Activated naive CD8-positive, alpha-beta T cell treated with anti-CD3 and anti-CD28 coated beads, Interleukin-2, amount 50 U/mL, for 16 hours (primary cell): ENCODE data around the gene TPR.
"Not testable (repeated sequence)": the region's sequence is repeated elsewhere in the genome, so short reads cannot be mapped to it uniquely, and the experiment has no call there.

Experiments
- DNase-seq: peaks from one replicate; pipeline ENCODE4 v3.0.0-alpha.2; 2020; ENCODE audit warnings: low read depth, low spot score

TPR gene

DNA sequence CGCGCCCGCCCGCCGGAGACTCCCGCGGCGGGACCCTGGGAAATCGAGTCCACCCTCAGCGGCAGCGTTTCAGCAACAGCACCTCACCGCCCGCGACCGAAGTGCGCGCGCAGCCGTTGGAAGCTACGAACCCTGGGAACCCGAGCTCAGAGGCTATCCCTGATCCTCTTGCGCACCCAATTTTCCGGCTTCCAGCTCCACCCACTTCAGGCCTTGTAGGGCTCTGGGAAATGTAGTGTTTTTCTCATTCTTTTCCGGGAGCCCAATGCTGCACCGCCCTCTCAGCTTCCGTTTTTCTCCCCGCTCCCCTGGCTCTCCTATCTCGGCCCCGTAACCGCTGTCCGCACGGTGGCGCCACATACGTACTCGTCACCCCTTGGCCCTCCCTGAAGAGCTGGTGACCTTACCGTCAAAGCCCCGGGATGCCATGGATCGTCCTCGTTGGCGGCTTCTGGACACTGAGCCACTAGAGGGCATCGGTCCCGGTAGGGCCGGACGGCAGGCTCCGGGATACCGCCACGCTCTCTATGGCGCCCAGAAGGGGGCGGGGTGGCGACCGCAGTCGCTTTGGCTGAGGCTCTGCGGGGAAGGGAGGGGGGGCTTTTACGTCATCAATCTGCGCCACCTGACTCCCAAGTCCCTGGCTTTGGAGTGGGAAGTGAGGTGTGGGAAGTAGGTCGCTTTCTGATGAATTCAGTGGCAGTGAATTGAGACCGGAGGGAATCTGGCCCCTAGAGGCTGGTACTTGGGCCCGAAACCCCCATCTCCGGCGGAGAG, at the start of gene TPR, which contains the start of gene ODR4:
Gene TPR, minus strand, starts transcription at position 102 of the 777 bp plus-strand sequence. CDS start 225 bp downstream, outside the sequence.
Gene ODR4, plus strand, starts transcription at position 687 of the 777 bp plus-strand sequence. CDS start 3,948 bp downstream, outside the sequence.
- peak; percentile 91 for DNase-seq

DNA sequence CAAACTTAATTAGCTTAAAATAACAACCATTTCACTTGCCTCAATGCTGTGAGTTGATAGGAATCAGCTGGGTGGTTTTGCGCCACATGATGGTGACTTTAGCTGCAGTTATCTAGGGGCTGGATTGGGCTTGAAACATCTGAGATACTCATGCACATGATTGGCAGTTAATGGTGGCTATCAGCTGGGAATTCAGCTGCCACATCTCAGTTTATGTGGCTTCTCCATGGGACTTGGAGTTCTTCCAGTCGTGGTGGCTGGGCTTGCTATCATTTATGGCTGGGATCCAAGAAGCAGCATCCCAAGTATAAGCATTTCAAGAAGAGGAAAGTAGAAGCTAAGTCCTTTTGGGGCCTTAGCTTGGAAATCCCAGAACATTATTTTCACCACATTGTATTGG, 49.5 kb upstream of the TPR start:
- no peak for DNase-seq

DNA sequence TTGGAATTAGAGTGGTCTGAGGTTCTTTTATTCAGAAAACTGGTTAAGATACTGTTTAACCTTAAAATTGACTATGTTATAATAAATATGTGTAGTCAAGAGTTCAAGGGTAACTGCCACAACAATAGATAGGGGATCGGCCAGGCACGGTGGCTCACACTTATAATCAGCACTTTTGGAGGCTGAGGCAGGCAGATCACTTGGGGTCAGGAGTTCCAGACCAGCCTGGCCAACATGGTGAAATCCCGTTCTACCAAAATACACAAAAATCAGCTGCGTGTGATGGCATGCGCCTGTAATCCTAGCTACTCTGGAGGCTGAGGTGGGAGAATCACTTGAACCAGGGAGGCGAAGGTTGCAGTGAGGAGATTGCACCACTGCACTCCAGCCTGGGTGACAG, 46.4 kb upstream of the TPR start:
- no peak for DNase-seq

DNA sequence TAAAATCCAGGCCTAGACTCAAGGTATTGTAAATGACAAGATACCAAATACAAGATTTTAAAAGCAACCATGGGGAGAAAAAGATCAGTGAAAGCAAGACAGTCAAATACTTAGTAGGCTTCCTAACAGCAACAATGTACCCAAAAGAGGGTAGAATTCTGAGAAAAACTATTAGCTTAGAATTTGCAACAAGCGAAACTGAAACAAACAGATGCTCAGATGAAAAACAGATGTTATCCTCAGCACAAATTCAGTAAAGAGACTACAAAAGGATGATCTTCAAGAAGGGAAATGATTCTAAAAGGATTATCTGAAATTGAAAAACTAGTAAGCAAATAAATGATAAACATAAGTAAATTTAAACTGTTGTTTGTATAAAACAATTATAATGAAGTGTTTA, 45.9 kb upstream of the TPR start:
- DNase-seq: no peak

DNA sequence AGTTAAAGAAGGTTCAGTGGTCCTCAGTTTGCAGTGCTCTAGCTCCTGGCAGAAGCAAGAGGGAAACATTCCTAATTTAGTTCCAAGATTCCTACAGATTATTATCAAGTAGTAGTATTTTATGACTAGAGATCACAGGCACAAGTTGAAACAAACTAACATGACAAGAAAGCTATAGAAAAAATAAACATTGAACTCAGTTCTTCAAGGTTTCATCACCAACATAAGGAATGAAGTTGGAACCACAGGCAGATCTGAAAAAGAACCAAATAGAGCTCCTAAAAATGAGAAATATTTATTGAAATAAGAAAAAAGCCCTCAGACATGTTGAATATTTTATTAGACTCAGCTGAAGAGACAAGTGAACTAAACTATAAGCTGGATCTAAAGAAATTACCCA, 45.3 kb upstream of the TPR start:
- no peak for DNase-seq

DNA sequence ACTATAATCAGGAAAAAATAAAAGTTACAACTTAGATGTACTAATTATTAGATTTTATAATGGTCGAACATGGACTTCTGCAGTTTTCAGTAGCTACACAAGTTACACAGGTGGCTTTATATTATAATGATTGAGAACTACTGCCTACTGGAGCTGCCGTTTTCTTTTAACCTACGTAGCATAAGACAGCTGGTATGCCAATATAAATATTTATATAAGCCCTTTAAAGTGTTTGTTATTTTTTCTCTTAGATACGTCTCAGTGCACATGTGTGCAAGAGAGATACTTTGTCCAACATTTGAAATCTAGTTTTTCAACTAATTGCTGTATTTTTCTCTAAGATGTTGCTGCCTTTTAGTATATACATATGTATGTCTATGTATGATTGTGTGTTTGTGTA, 43.5 kb upstream of the TPR start:
- no peak for DNase-seq

DNA sequence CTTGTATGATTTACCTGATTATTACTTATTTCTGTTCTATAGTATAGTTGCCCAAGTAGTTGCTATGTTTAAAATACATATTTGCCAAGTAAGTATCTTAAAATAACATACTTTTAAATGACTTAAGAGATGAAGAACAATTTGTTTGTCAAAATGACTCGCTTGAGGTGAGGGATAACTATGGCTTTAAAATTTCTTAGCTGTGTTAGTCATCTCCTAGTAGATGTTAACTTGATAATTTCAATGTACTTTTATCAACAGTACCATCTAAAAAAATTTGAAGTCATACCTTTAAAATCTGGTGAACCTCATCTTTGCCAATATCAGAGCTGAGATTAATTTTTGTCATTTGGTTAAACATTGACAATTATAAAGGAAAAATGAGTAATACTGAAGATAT, 38.3 kb upstream of the TPR start:
- DNase-seq: no peak

DNA sequence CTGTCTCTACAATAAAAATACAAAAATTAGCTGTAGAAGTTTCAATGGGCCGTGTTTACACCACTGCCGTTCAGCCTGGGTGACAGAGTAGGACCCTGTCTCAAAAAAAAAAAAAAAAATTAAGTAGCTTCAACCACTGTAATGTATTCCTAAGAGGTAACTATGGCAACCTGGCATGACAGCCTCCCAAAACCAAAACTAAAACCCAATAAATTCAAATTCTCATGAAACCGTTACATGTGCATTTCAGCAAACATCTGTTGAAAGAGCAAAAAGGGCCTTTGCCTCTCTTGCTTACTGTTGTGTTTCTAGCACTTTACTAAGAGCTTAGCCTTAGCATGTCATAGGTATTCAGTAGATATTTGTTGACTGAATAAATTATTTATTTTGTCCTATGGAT, 34.0 kb upstream of the TPR start:
- no peak for DNase-seq

DNA sequence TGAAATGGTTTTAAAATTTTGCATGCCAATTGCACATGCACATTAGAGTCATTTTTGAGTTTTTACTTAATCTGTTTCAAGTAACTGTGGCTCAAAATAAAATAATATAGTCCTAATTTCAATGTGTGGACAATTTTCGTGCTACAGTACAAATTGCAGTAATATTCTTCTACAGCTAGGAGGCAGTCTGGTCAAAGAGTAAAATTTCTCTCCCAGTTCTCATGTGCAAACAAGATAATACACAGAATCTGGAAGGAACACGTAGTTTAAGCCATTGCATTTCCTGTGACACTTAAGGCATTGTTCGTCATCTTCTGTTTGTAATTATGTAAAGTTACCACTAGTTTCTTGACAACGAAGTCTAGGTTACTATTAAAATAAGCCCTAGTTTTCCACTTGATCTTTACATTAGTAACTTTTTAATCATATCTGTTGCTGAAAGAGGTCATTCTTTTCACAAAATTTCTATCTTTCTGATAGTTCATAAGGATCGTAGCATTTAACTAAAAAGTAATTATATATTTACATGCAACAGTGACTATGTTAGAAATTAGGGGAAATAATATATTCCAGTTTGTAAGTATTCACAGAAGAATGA, 29.5 kb upstream of the TPR start:
- no peak for DNase-seq

DNA sequence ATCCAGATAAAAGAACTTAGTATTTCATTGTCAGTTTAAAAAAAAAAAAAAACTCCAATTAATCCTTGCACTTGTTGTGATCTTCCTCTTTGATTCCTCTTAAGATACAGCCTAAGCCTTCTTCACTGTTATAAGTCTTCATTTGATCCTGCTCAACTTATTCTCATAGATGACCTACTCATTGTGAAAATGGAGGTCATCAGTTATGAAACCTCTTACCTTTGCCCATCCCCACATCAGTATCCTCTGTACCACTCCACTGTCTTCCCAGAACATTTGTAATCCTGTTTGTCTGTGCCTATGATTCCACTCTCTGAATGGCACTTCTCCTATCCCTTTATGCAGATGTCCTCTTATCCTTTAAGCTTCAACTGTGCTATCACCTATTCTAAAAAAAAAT, 28.6 kb upstream of the TPR start:
- DNase-seq: no peak

DNA sequence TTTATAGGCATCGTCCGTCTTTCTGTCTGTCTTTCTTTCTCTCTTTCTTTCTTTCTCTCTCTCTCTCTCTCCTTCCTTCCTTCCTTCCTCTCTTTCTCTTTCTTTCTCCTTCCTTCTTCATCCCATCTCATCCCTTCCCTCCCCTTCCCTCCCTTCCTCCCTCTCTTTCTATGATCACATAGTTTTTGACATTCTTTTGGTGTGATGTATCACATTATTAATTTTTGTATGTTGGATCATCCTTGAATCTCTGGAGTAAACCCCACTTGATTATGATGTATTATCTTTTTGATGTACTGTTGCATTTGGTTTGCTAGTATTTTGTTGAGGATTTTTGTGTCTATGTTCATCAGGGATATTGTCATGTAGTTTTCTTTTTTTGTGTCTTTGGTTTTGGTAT, 26.4 kb upstream of the TPR start:
- DNase-seq: not testable (repeated sequence)

DNA sequence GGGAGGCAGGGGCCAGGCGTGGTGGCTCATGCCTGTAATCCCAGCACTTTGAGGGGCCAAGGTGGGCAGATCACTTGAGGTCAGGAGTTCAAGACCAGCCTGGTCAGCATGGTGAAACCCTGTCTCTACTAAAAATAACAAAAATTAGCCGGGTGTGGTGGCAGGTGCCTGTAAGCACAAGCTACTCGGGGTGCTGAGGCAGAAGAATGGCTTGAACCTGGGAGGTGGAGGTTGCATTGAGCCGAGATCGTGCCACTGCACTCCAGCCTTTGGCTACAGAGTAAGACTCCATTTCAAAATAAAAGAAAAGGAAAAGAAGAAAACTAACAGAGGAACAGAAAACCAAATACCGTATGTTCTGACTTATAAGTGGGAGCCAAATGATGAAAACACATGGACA, 17.7 kb upstream of the TPR start:
- not testable (repeated sequence) for DNase-seq

DNA sequence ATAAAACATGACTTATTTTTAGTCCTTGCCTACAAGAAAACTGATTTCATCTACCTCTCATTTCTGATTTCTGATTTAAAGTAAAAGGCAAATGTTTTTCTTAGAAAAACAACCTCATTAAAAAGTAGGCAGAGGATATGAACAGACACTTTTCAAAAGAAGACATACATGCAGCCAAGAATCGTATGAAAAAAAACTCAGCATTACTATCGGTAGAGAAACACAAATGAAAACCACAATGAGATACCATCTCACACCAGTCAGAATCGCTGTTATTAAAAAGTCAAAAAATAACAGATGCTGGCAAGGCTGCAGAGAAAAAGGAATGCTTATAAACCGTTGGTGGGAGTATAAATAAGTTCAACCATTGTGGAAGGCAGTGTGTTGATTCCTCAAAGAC, 16.8 kb upstream of the TPR start:
- no peak for DNase-seq

DNA sequence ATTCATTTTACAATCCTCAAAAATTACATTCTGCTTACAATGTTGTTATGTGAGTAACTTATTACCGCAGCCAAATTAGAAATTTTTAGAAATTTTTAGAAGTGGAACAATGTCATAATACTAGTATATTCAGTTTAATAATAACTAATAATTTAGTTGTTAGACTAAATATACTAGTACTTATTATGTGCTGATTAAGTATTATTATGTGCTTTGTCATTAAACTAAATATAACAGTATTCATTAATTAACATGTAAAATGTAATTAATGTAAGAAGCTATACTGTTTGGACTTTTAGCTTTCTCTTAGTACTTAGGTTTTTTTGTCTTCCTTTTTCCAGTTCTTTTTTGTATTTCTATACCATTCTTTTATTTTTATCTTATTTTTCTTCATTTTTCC, 15.9 kb upstream of the TPR start:
- DNase-seq: no peak

DNA sequence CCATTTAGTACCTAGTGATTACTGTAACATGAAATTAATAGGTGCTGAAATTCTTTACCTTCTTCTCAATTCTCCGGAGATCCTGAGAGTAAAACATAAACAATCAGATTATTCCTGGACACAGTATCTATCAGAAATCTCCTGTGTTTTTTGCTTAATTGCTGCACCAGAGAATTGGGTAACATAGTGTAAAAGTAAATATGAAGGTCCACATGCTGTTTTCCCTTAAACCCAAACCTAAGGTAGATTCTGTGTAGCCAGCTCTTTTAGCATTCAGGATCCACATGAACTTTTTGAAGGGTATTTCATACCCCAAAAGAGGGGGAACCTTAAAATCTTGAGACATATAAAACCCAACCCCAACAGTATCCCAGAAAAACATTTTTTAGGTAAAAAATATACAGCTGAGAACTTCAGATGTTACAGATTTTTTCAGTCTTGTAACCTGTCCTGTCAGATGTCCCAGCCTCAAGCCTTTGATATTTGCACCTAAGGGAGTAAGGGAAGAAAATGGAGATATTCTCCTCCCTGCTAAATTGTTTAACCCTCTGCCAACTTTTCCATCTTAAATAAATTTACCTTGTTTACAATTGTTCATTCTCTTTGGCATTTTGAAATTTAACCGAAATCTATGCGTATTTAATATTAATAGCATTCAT, 11.8 kb upstream of the TPR start:
- no peak for DNase-seq

DNA sequence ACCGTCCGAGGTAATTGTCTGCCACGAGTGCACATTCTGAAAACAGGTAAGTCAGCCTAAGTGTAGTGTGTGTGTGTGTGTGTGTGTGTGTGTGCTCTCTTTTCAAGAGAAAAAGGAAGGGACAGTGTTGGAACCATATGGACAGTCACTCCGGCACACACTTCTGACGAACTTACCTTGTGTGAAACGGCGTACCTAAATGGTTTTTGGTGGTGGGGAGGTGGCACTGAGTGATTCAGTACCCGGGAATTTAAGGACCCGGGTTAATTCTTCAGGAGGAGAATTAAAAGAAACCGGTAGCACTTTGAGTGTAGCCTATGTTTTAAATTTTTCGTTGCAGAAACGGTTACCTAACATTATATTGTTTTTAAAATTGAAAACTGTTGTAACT, 871 bp upstream of the TPR start:
- no peak for DNase-seq

DNA sequence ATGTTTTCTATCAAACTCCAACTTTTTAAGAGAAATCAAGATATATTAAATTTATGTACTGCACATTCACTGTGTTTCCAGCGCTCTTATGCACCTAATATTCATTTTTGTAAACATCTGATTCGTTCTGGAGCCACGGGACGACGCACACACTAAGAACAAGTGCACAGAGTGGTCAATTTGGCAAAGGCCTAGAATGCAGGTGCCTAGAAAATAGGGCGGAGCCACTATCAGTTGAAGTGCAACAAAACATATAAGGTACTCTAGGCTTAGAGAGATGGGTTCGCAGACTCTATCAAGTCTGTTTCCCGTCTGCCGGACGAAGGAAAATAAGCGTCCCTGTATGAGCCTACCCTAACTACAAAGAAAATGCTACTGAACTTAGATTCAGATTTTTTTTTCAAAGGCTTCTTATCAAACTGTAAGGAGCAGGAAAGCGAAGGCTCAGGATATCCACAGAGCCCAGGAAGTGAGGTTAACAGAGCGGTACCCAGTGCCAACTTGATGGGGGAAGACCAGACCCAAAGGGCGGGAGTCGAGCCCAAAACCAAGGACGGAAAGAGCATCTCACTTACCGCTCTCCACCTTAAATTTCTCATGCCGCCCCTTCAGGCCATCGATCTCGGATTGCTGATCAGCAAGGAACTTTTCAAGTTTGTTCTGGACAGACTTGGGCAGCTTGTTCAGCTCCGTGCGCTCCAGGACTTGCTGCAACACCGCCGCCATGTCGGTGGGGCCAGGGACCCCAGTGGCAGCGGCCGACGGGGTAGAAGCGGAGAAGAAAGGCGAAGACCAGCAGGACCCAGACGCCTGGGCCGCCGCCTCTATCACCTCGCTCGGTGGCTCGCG, 526 bp downstream of the TPR start:
- DNase-seq: no peak

DNA sequence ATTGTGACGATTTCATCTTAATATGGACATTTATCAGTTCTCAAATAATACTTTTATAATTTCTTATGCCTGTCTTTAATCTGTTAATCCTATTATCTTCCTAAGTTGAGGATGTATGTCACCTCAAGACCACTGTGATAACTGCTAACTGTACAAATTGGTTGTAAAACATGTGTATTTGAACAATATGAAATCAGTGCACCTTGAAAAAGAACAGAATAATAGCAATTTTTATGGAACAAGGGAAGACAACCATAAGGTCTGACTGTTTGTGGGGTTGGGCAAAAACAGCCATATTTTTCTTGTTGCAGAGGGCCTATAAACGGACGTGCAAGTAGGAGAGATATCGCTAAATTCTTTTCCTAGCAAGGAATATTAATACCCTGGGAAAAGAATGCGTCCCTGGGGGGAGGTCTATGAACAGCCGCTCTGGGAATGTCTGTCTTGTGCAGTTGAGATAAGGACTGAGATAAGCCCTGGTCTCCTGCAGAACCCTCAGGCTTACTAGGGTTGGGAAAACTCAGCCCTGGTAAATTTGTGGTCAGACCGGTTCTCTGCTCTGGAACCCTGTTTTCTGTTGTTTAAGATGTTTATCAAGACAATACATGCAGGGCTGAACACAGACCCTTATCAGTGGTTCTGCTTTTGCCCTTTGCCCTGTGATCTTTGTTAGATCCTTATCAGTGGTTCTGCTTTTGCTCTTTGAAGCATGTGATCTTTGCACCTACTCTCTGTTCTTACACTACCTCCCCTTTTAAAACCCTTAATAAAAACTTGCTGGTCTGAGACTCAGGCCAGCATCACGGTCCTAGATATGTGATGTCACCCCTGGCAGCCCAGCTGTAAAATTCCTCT, 27.0 kb downstream of the TPR start:
- DNase-seq: not testable (repeated sequence)

DNA sequence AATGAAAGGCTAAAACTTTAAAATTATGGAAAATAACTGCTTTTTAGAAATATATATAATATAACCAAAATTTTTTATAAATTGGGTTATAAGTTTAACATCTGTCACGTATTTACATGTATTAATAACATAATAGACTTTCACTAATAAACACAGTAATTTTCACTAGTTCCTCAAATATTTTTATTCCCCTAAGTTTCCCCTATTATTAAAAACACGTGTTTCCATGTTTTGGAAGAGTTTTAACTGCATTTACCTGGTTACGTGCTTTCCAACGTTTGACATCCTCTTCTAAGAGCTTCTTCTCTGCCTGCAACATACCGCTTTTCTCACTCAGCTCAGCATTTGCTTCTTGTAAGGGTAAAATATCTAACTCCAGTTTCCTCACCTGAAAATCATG, 34.3 kb downstream of the TPR start:
- no peak for DNase-seq

DNA sequence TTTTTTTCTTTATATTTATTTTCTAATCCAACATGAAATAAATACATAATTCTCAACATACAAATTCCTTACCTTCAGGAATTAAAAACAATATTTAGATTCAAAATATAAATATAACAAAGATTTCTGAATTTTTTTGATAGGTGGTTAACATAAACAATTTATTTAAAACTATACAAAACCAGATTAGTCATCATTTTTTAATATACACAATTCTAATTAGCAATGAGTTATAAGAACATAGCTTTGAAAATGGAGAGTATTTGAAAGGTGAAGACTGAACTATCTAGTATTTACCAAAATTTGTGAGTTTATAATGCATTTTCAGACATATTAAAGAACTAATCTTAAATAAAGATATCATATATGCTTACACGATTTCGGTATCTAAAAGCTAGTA, 37.5 kb downstream of the TPR start:
- DNase-seq: no peak

DNA sequence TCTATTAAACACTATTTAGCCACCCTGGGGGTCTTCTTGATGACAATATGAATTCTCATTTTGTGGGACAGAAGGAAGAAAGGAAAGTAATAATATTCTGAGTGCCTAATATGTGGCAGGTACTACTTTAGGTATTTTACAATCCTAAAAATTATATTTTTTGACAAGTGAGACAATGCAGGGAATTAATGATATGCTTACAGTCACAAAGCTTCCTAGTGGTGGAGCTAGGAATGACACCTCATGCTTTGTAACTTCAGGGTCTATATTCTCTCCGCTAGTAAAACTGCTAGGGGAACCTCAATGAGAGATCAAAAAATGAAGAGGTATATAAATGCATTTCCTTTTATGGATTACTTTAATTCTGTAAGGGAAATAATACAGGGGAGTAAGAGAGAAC, 44.3 kb downstream of the TPR start:
- no peak for DNase-seq
